Neuronal stem cell (in vitro differentiated cells): Measurements from ENCODE around the gene PCDHB9.
"Not testable (repeated sequence)": the region's sequence is repeated elsewhere in the genome, so short reads cannot be mapped to it uniquely, and the experiment has no call there.

ENCODE experiments used
- DNase-seq: peaks from one replicate; pipeline ENCODE4 v3.0.0-alpha.2; 2013; ENCODE audit warnings: low spot score
- H2AFZ ChIP-seq: one replicate; pipeline ENCODE4 v1.6.1; 2013; ENCODE audit warnings: mild to moderate bottlenecking, low read length, inconsistent platforms
- H2AK5ac ChIP-seq: 2 replicates; pipeline ENCODE4 v1.6.1; 2013; ENCODE audit warnings: low read depth, mild to moderate bottlenecking, inconsistent platforms, low read length, moderate library complexity, mixed read lengths
- H2BK120ac ChIP-seq: 2 replicates; pipeline ENCODE4 v1.6.1; 2013; ENCODE audit warnings: low read depth, mild to moderate bottlenecking, inconsistent platforms, low read length, moderate library complexity, mixed read lengths
- H2BK12ac ChIP-seq: one replicate; pipeline ENCODE4 v1.6.1; 2013; ENCODE audit warnings: low read length, inconsistent platforms
- H2BK15ac ChIP-seq: 2 replicates; pipeline ENCODE4 v1.6.1; 2013; ENCODE audit warnings: mild to moderate bottlenecking, low read length, inconsistent platforms, mixed read lengths
- H2BK5ac ChIP-seq: one replicate; pipeline ENCODE4 v1.6.1; 2013; ENCODE audit warnings: inconsistent platforms, mild to moderate bottlenecking, low read length, moderate library complexity
- H3K14ac ChIP-seq: one replicate; pipeline ENCODE4 v1.6.1; 2013; ENCODE audit warnings: low read length, inconsistent platforms
- H3K18ac ChIP-seq: 2 replicates; pipeline ENCODE4 v1.6.1; 2013; ENCODE audit warnings: low read length, inconsistent platforms
- H3K23ac ChIP-seq: 2 replicates; pipeline ENCODE4 v1.6.1; 2013; ENCODE audit warnings: low read depth, mild to moderate bottlenecking, mixed read lengths, low read length, inconsistent platforms; ENCODE audit not compliant: poor library complexity
- H3K27ac ChIP-seq: replicated peaks from 3 replicates; pipeline ENCODE4 v1.5.1; 2013; ENCODE audit warnings: low read length, inconsistent platforms
- H3K27me3 ChIP-seq, 3 experiments: 2 replicates each; pipeline ENCODE4 v1.6.1; 2013; ENCODE audit warnings: low read length in 3 of 3, mild to moderate bottlenecking in 2 of 3, inconsistent platforms in 1 of 3, low read depth in 1 of 3, mixed read lengths in 1 of 3, moderate library complexity in 1 of 3; ENCODE audit not compliant: control insufficient read depth in 3 of 3, insufficient read depth in 3 of 3
- H3K36me3 ChIP-seq, 2 donors: replicated peaks in 1 of 2; 2 replicates each; pipeline ENCODE4 v1.6.1; 2013; ENCODE audit warnings: low read length in 2 of 2; ENCODE audit not compliant: control insufficient read depth in 2 of 2, insufficient read depth in 2 of 2
- H3K4ac ChIP-seq: 2 replicates; pipeline ENCODE4 v1.6.1; 2013; ENCODE audit warnings: inconsistent platforms, mild to moderate bottlenecking, low read length, moderate library complexity
- H3K4me1 ChIP-seq, 2 donors: 1 replicate in 1 of 2; 2 replicates in 1 of 2; pipeline ENCODE4 v1.6.1; 2013; ENCODE audit warnings: low read length in 2 of 2, low read depth in 1 of 2; ENCODE audit not compliant: control insufficient read depth in 2 of 2, insufficient read depth in 1 of 2
- H3K4me2 ChIP-seq: one replicate; pipeline ENCODE4 v1.6.1; 2013; ENCODE audit warnings: mild to moderate bottlenecking, low read length, inconsistent platforms; ENCODE audit not compliant: insufficient read depth, poor library complexity, severe bottlenecking
- H3K4me3 ChIP-seq, 2 donors: 2 replicates each; pipeline ENCODE4 v1.5.1; 2013; ENCODE audit warnings: low read length in 2 of 2, mild to moderate bottlenecking in 2 of 2, inconsistent platforms in 1 of 2, moderate library complexity in 1 of 2
- H3K79me1 ChIP-seq: one replicate; pipeline ENCODE4 v1.6.1; 2013; ENCODE audit warnings: low read depth, mild to moderate bottlenecking, inconsistent platforms, low read length, moderate library complexity
- H3K9ac ChIP-seq: one replicate; pipeline ENCODE4 v1.6.1; 2013; ENCODE audit warnings: mild to moderate bottlenecking, low read depth, low read length, inconsistent platforms; ENCODE audit not compliant: poor library complexity
- H3K9me3 ChIP-seq, 2 donors: replicated peaks in 1 of 2; 2 replicates each; pipeline versions ENCODE3 to v1.6.1; 2013; ENCODE audit warnings: low read length in 2 of 2, mild to moderate bottlenecking in 2 of 2, inconsistent platforms in 1 of 2, low read depth in 1 of 2, mixed read lengths in 1 of 2, moderate library complexity in 1 of 2; ENCODE audit not compliant: control insufficient read depth in 2 of 2, insufficient read depth in 1 of 2
- H4K8ac ChIP-seq: one replicate; pipeline ENCODE4 v1.6.1; 2013; ENCODE audit warnings: low read depth, mild to moderate bottlenecking, inconsistent platforms, low read length, moderate library complexity
- H4K91ac ChIP-seq: one replicate; pipeline ENCODE4 v1.6.1; 2013; ENCODE audit warnings: low read length, low read depth, mild to moderate bottlenecking, inconsistent platforms; ENCODE audit not compliant: poor library complexity
- WGBS, 2 donors: extraction: QIAGEN DNeasy Blood & Tissue Kit; methylation state at CpG; one replicate each; pipeline ENCODE4 v1.1.7; 2013; ENCODE audit warnings: missing lambda C conversion rate in 2 of 2, mixed read lengths in 1 of 2; ENCODE audit not compliant: insufficient read length in 2 of 2, insufficient replicate concordance in 1 of 2; ENCODE audit errors: extremely low coverage in 2 of 2; 5-methylcytosine and 5-hydroxymethylcytosine counted together

PCDHB9 gene

GRCh38 chr5:141175933-141176332 lies 11.0 kb upstream of the PCDHB9 start:
- no CpG with 5 or more reads among the region's 1 CpG for WGBS, 2 donors

GRCh38 chr5:141177577-141178191 lies 9.3 kb upstream of the PCDHB9 start, which contains the start of gene PCDHB8:
TSS of gene PCDHB8 (plus strand) at chr5:141177790. CDS start at chr5:141178035, 245 bp downstream.
- H3K18ac ChIP-seq, DNase-seq, H2BK120ac ChIP-seq, H3K23ac ChIP-seq, H3K36me3 ChIP-seq, H2AFZ ChIP-seq, H3K27ac ChIP-seq, H3K4me3 ChIP-seq, H3K4me1 ChIP-seq, H2BK12ac ChIP-seq, H3K4ac ChIP-seq, H4K91ac ChIP-seq, H4K8ac ChIP-seq, H2BK5ac ChIP-seq, H3K14ac ChIP-seq, H2BK15ac ChIP-seq, H3K79me1 ChIP-seq, H2AK5ac ChIP-seq, H3K4me2 ChIP-seq, H3K27me3 ChIP-seq, H3K9ac ChIP-seq: not testable (repeated sequence)
- peaks cover 11 to 14% of the 10 kb centered on the region in 2 donors for H3K9me3 ChIP-seq
- WGBS, 2 donors, result no CpG with 5 or more reads among the region's 18 CpGs

More at GRCh38 chr5:141175933-141176332, 11.0 kb upstream of the PCDHB9 start:
- H3K18ac ChIP-seq, result no peak overlapping the region
- no peaks in the 10 kb centered on the region for H3K79me1 ChIP-seq
- no peak overlapping the region for H3K27ac ChIP-seq
- peaks cover 11 to 15% of the 10 kb centered on the region in 2 donors for H3K9me3 ChIP-seq
- no peaks in the 10 kb centered on the region for H3K36me3 ChIP-seq
- no peak overlapping the region for H4K8ac ChIP-seq
- H3K4me2 ChIP-seq, result no peak overlapping the region
- no peak overlapping the region for H2BK15ac ChIP-seq
- H2BK5ac ChIP-seq, result no peak overlapping the region
- no peak overlapping the region for H3K4me3 ChIP-seq
- H2AFZ ChIP-seq, result no peak overlapping the region
- no peak overlapping the region for H3K23ac ChIP-seq
- no peaks in the 10 kb centered on the region for H3K4me1 ChIP-seq
- H3K9ac ChIP-seq, result no peak overlapping the region
- H2BK12ac ChIP-seq, result no peak overlapping the region
- no peak overlapping the region for H4K91ac ChIP-seq
- H2AK5ac ChIP-seq, result no peak overlapping the region
- no peak overlapping the region for H3K4ac ChIP-seq
- H3K27me3 ChIP-seq, result no peaks in the 10 kb centered on the region
- DNase-seq, result no peak
- no peak overlapping the region for H3K14ac ChIP-seq
- no peak overlapping the region for H2BK120ac ChIP-seq

- not testable (repeated sequence) for H3K27me3 ChIP-seq, H3K36me3 ChIP-seq, H2BK15ac ChIP-seq, H3K27ac ChIP-seq, H2BK5ac ChIP-seq, H3K4ac ChIP-seq, H3K23ac ChIP-seq, H4K91ac ChIP-seq, H3K4me2 ChIP-seq, H3K9ac ChIP-seq, H3K14ac ChIP-seq, H3K4me1 ChIP-seq, H3K4me3 ChIP-seq, H2AK5ac ChIP-seq, H2AFZ ChIP-seq, H3K18ac ChIP-seq, H3K79me1 ChIP-seq, H2BK120ac ChIP-seq, H2BK12ac ChIP-seq, DNase-seq, H4K8ac ChIP-seq
- peaks cover 7 to 12% of the 10 kb centered on the region in 2 donors for H3K9me3 ChIP-seq
- no CpG with 5 or more reads among the region's 39 CpGs for WGBS, 2 donors
Measured at GRCh38 chr5:141179371-141179770, 7.6 kb upstream of the PCDHB9 start.

- DNase-seq, H4K91ac ChIP-seq, H3K18ac ChIP-seq, H2BK15ac ChIP-seq, H3K27me3 ChIP-seq, H3K23ac ChIP-seq, H2BK120ac ChIP-seq, H2BK12ac ChIP-seq, H4K8ac ChIP-seq, H3K4me1 ChIP-seq, H2AFZ ChIP-seq, H2AK5ac ChIP-seq, H3K4me3 ChIP-seq, H3K4ac ChIP-seq, H3K79me1 ChIP-seq, H3K27ac ChIP-seq, H3K36me3 ChIP-seq, H3K4me2 ChIP-seq, H2BK5ac ChIP-seq: not testable (repeated sequence)
- Histone ChIP-seq H3K9me3 (peaks cover 7 to 16% of the 10 kb centered on the region in 2 donors), H3K14ac (peak overlapping the region; percentile 8), H3K9ac (peak overlapping the region; percentile 70)
- no CpG with 5 or more reads among the region's 32 CpGs for WGBS, 2 donors
Measured at GRCh38 chr5:141179876-141180275, 7.1 kb upstream of the PCDHB9 start.
